Measurements from ENCODE around the gene PDGFRB. TPM values are rescaled to one million over a fixed set of nuclear protein-coding genes. Genes with fewer than 3 reads are reported as not detected.

The PDGFRB gene
- total and polyA plus RNA-seq, 2 of the 8 experiments (the other 6 are each of a cell fraction or from before 2014, with no cell fraction given), result 4.2 to 13.7 TPM

DNA sequence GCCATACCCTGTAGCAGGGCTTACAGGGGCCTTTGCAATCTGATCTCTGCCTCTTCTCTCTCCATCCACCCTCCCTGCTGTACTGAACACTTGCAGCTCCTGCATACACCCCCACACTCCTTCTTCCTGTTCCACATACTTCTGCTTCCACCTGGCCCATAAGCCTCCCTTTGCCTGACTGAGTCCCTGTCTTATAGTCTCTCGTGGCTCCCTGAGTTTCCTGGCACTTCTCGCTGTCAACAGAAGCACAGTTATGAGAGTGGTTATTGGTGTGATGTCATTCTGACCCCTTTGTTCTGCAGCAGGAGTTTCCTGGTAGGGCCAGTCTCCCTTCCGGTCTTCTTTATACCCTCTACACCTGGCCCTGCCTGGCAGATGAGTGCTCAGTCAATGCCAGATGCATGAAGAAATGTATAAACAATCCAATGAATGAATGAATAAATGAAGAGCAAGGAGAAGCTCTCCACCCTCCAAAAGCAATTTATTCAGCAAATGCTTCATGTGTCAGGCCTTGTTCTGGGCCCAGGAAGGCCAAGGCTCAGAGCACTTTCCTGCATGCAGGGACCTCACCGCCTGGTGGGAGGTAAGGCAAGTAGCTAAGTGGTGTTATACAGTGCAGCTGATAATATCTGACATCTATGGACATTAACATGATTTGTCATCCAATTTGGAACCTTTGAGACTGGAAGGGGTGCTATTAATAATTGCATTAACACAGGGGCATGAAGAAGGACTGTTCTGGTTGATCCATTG, 48.8 kb downstream of the PDGFRB start (continued):
- no peak for TF ChIP-seq TAF1 (IDR thresholded peaks at IDR 0.05; ENCODE audit: low read depth, low read length)
- TF ChIP-seq ATF3 (IDR thresholded peaks at IDR 0.05; ENCODE audit: insufficient read depth, low read depth, low read length), result no peak
- no peak for TF ChIP-seq POU5F1 (IDR thresholded peaks at IDR 0.05; ENCODE audit: low read depth, low read length)
- TF ChIP-seq TAF7 (optimal IDR thresholded peaks at IDR 0.05; ENCODE audit: borderline replicate concordance, low read depth, low read length), result no peak
- no peak for TF ChIP-seq BRCA1 (IDR thresholded peaks at IDR 0.05; ENCODE audit: low read depth, low read length)
- TF ChIP-seq SAP30 (IDR thresholded peaks at IDR 0.05; ENCODE audit: insufficient read depth, insufficient replicate concordance, low read length), result no peak
- TF ChIP-seq MAFK (IDR thresholded peaks at IDR 0.05; ENCODE audit: low read depth, low read length), result no peak
- no peak for TF ChIP-seq EZH2 (IDR thresholded peaks at IDR 0.05; ENCODE audit: low read depth, low read length, severe bottlenecking)
- TF ChIP-seq RFX5 (IDR thresholded peaks at IDR 0.05; ENCODE audit: borderline replicate concordance, low read depth, low read length), result no peak
- TF ChIP-seq RBBP5 (IDR thresholded peaks at IDR 0.05; ENCODE audit: borderline replicate concordance, low read depth, low read length), result no peak

Measured in H1 (cell line).